ENCODE results near the gene CHN2. TPM values are rescaled to one million over a fixed set of nuclear protein-coding genes. Genes with fewer than 3 reads are reported as not detected.
A peak's percentile ranks its signal among the peaks of the same experiment; 100 is the strongest.

The CHN2 gene
- total and polyA plus RNA-seq, 8 donors = 8.2 to 32.9 (median 24.0) TPM

DNA sequence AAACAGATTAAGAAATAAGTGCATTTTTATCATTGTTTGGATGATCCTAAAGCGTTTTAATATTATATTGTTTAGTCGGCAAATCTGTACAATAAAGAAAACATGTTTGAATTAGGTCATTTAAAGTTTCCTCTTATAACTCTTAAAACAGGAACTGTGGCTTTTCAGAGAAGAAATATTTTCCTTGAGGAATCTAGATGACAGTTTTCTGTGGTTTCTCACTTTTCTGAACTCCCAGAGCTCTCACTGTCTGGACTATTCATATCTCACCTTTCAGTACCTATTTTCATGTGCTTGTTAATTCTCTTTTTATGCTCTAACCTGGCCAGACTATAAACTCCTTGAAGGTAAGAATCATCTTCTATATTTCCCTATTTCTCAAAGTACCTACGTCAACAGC lies 135.1 kb downstream of the CHN2 start:
- no peaks in the 10 kb centered on the region for H3K27me3 ChIP-seq
- H3K9me3 ChIP-seq = no peaks in the 10 kb centered on the region
- H3K4me1 ChIP-seq = peaks cover 32 to 39% (median 38%) of the 10 kb centered on the region in 3 donors
- FAIRE-seq (peak; percentile 49), DNase-seq (no peak), ATAC-seq (no peak)
- TF ChIP-seq, protein P1, sequence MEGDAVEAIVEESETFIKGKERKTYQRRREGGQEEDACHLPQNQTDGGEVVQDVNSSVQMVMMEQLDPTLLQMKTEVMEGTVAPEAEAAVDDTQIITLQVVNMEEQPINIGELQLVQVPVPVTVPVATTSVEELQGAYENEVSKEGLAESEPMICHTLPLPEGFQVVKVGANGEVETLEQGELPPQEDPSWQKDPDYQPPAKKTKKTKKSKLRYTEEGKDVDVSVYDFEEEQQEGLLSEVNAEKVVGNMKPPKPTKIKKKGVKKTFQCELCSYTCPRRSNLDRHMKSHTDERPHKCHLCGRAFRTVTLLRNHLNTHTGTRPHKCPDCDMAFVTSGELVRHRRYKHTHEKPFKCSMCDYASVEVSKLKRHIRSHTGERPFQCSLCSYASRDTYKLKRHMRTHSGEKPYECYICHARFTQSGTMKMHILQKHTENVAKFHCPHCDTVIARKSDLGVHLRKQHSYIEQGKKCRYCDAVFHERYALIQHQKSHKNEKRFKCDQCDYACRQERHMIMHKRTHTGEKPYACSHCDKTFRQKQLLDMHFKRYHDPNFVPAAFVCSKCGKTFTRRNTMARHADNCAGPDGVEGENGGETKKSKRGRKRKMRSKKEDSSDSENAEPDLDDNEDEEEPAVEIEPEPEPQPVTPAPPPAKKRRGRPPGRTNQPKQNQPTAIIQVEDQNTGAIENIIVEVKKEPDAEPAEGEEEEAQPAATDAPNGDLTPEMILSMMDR (IDR thresholded peaks at IDR 0.05) = no peak
- intact Hi-C loops (cut with DNase I) = no loop called here
- no peak overlapping the region for H3K4me3 ChIP-seq
- peak overlapping the region in 2 of 4 donors; percentile 41 to 47 for H3K27ac ChIP-seq
- no peaks in the 10 kb centered on the region for H3K36me3 ChIP-seq
- WGBS, 2 donors = 32 to 34% methylated on average over 3 of the region's 3 CpGs

DNA sequence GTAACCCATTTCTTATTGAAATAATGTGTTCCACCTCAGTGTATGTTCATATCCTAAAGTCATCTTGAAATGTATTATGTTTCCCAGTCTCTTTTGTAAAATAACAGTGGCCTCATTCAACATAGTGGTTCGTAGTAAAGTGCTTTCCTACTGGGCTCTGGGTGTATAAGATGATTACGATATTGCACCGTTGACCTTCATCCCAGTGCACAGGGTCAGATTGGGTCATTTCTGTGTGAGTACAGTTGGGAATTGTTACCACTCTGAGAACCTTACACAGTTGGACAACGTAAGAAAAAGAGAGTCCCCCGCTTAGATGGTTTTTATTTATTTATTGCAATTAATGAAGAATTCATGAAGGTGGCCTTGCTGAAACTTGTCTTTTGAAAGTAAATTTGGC lies 135.6 kb downstream of the CHN2 start:
- ATAC-seq = no peak
- intact Hi-C loops (cut with DNase I) = no loop called here
- Histone ChIP-seq H3K4me3 (no peak overlapping the region), H3K9me3 (no peaks in the 10 kb centered on the region), H3K36me3 (no peaks in the 10 kb centered on the region), H3K27me3 (no peaks in the 10 kb centered on the region), H3K27ac (no peak overlapping the region), H3K4me1 (peaks cover 32 to 39% (median 38%) of the 10 kb centered on the region in 3 donors)
- TF ChIP-seq, protein P1 (IDR thresholded peaks at IDR 0.05) = no peak
- DNase-seq = no peak
- WGBS, 2 donors = 51 to 58% methylated on average over 5 of the region's 5 CpGs
- FAIRE-seq = no peak

DNA sequence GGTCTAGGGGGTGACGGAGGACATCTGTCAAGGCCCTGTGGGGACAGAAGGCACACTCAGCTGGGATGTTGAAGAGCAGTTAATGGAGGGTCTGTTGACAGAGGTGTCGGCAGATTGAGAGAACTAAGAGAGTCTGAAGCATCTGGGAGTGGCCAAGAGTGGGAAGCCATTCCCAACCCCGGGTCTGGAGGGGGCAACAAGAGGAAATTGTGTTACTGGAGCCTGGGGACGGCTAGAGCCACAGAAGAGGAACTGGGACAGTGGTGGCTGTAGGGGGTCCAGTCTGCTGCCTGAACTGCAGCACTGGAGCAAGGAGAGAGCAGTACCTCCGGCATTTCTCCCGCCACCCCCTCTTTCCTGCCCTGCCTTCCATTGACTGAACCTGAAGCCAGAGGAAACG lies 136.6 kb downstream of the CHN2 start:
- FAIRE-seq = no peak
- Histone ChIP-seq H3K27me3 (no peaks in the 10 kb centered on the region), H3K9me3 (no peaks in the 10 kb centered on the region), H3K4me3 (no peak overlapping the region), H3K4me1 (peaks cover 32 to 41% (median 38%) of the 10 kb centered on the region in 3 donors), H3K36me3 (no peaks in the 10 kb centered on the region), H3K27ac (no peak overlapping the region)
- intact Hi-C loops (cut with DNase I) = no loop called here
- ATAC-seq = no peak
- DNase-seq = no peak
- TF ChIP-seq, protein P1 (IDR thresholded peaks at IDR 0.05) = no peak
- WGBS, 2 donors = 89 to 95% methylated on average over 7 of the region's 7 CpGs

DNA sequence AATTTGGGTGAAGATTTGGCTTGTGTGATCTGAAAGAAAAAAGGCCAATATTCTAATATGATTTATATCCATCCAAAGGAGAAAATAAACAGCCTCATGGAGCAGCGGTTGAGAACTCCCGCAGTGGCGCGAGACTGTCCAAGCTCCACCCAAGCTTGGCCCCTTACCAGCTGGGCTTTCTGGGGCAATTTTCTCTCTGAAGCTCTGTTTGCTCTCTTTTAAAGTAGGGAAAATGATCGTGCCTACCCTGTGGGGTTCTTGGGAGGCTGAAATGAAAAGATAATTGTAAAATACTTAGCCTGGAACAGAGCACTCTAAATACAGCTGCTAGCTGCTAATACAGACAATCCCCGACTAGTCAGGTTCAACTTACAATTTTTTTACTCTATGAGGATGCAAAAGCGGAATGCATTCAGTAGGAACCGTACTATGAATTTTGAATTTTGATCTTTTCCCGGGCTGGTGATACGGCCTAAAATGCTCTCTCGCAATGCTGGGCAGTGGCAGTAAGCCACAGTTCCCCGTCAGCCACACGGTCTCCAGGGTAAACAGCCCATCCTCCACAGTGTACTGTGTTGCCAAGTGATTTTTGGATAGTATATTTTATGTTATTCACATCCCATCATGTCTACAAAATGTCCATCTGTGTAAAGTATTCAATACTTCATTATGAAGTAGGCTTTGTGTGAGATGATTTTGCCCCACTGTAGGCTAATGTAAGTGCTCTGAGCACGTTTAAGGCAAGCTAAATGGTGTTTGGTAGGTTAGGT lies 137.7 kb downstream of the CHN2 start:
- peak in 2 of 4 donors; percentile 10 to 30 for ATAC-seq
- TF ChIP-seq, protein P1 (IDR thresholded peaks at IDR 0.05) = no peak
- intact Hi-C loops (cut with DNase I) = no loop called here
- Histone ChIP-seq H3K4me1 (peaks cover 37 to 48% (median 41%) of the 10 kb centered on the region in 3 donors), H3K4me3 (no peak overlapping the region), H3K9me3 (no peaks in the 10 kb centered on the region), H3K27me3 (no peaks in the 10 kb centered on the region), H3K36me3 (no peaks in the 10 kb centered on the region), H3K27ac (no peak overlapping the region)
- FAIRE-seq = no peak
- no peak for DNase-seq
- WGBS, 2 donors = 33 to 36% methylated on average over 14 of the region's 14 CpGs
